ENCODE measurements around the gene ANKS1B. TPM values are rescaled to one million over a fixed set of nuclear protein-coding genes. Genes with fewer than 3 reads are reported as not detected.
"Not testable (repeated sequence)": the region's sequence is repeated elsewhere in the genome, so short reads cannot be mapped to it uniquely, and the experiment has no call there.

Gene ANKS1B
- total RNA-seq, 8 experiments from 2014 or later: 4.4 to 49.1 (median 14.2) TPM

- 8 to 100% (median 89%) methylated on average over 1 to 5 of the region's 5 CpGs; no CpG with 5 or more reads in 3 of the 10 experiments for WGBS, 10 experiments
- Histone ChIP-seq H3K27ac (no peak overlapping the region), H3K4me3 (no peak overlapping the region), H3K4me1 (replicated peaks in 1 of 2) (no peaks in the 10 kb centered on the region)
- in situ Hi-C loops (cut with MboI; ENCODE audit: low pct_unique_long_range_greater_than_20kb in 2 of 9, low sequenced_read_pairs in 9 of 9, unreplicated experiment in 9 of 9): no loop called here
- no peak for ATAC-seq (replicated peaks in 6 of 8)
Observed at GRCh38 chr12:98788396-98788795, 1196.3 kb downstream of the ANKS1B start.

DNA sequence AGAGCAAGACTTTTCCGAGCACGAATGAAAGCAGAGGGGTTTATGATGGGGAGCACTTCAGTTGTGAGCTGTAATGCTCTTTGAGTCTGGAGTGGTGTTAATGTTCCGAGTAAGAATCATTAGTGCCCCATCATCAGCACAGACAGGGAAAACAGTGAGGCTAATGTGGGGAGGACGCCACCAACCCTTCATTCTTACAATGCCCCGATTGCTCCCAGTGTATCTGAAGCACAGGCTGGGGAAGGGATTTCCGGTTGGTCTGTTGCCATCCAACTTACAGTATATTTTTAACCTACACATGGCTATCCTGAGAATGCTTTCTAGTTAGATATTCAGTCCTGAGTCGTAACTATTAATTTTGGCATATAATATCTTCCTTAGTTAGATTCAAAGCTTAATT is 1198.1 kb downstream of the ANKS1B start:
- H3K27ac ChIP-seq: no peak overlapping the region
- no peaks in the 10 kb centered on the region for H3K4me1 ChIP-seq (replicated peaks in 1 of 2)
- no peak for ATAC-seq (replicated peaks in 6 of 8)
- in situ Hi-C loops (cut with MboI; ENCODE audit: low pct_unique_long_range_greater_than_20kb in 2 of 9, low sequenced_read_pairs in 9 of 9, unreplicated experiment in 9 of 9): no loop called here
- H3K4me3 ChIP-seq: no peak overlapping the region
- WGBS, 10 experiments: 45 to 92% (median 67%) methylated on average over 1 to 6 of the region's 7 CpGs; no CpG with 5 or more reads in 1 of the 10 experiments

DNA sequence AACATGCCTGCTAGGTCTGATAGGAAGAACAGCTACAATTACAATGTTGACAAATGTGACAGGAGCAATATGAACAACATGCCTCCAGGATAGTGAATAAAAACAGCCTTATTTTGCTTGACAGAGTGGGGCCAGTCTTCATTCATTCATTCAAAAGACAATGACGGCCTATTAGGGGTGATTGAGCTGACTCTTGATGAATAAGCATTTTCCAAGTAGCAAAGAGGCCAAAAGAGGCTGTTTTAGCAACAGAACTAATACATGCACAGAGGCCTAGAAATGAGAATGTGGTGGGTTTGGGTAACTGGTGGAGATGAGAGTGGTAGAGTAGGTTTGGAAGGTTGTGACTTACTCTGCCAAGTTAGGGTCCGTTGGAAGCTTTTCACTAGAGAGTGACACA is 1201.3 kb downstream of the ANKS1B start:
- WGBS, 10 experiments: 60 to 100% (median 80%) methylated on average over 1 to 2 of the region's 2 CpGs; no CpG with 5 or more reads in 1 of the 10 experiments
- no peak overlapping the region for H3K27ac ChIP-seq
- in situ Hi-C loops (cut with MboI; ENCODE audit: low pct_unique_long_range_greater_than_20kb in 2 of 9, low sequenced_read_pairs in 9 of 9, unreplicated experiment in 9 of 9): no loop called here
- H3K4me3 ChIP-seq: no peak overlapping the region
- ATAC-seq (replicated peaks in 6 of 8): no peak
- no peaks in the 10 kb centered on the region for H3K4me1 ChIP-seq (replicated peaks in 1 of 2)

DNA sequence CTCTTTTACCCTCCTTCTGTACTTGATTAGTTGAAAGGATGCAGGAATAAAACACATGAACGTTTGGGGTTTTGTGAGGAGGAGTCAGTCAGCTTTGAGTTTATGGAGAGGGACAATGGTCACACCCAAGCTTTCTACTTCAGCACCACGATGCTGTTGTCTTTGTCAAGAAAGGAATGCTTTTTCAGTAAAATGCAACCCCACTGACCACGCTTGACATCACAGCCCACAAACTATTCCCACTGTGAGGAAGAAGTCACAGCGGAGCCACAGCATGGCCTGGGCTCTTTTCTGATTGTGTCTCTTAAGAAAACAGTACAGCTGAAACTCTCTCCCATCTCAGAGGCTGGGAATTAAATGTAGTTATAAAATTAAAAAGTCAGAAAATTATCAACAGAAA is 1204.5 kb downstream of the ANKS1B start:
- WGBS, 10 experiments: 35 to 67% (median 45%) methylated on average over 1 to 4 of the region's 4 CpGs; no CpG with 5 or more reads in 3 of the 10 experiments
- ATAC-seq (replicated peaks in 6 of 8): no peak
- in situ Hi-C loops (cut with MboI; ENCODE audit: low pct_unique_long_range_greater_than_20kb in 2 of 9, low sequenced_read_pairs in 9 of 9, unreplicated experiment in 9 of 9): no loop called here
- Histone ChIP-seq H3K27ac (no peak overlapping the region), H3K4me3 (no peak overlapping the region), H3K4me1 (replicated peaks in 1 of 2) (no peaks in the 10 kb centered on the region)

GRCh38 chr12:98772818-98773217 is 1211.9 kb downstream of the ANKS1B start:
- ATAC-seq (replicated peaks in 6 of 8): no peak
- no peaks in the 10 kb centered on the region for H3K4me1 ChIP-seq (replicated peaks in 1 of 2)
- H3K27ac ChIP-seq: no peak overlapping the region
- in situ Hi-C loops (cut with MboI; ENCODE audit: low pct_unique_long_range_greater_than_20kb in 2 of 9, low sequenced_read_pairs in 9 of 9, unreplicated experiment in 9 of 9): no loop called here
- no peak overlapping the region for H3K4me3 ChIP-seq
- 31 to 100% (median 67%) methylated on average over 1 to 3 of the region's 3 CpGs; no CpG with 5 or more reads in 2 of the 10 experiments for WGBS, 10 experiments

DNA sequence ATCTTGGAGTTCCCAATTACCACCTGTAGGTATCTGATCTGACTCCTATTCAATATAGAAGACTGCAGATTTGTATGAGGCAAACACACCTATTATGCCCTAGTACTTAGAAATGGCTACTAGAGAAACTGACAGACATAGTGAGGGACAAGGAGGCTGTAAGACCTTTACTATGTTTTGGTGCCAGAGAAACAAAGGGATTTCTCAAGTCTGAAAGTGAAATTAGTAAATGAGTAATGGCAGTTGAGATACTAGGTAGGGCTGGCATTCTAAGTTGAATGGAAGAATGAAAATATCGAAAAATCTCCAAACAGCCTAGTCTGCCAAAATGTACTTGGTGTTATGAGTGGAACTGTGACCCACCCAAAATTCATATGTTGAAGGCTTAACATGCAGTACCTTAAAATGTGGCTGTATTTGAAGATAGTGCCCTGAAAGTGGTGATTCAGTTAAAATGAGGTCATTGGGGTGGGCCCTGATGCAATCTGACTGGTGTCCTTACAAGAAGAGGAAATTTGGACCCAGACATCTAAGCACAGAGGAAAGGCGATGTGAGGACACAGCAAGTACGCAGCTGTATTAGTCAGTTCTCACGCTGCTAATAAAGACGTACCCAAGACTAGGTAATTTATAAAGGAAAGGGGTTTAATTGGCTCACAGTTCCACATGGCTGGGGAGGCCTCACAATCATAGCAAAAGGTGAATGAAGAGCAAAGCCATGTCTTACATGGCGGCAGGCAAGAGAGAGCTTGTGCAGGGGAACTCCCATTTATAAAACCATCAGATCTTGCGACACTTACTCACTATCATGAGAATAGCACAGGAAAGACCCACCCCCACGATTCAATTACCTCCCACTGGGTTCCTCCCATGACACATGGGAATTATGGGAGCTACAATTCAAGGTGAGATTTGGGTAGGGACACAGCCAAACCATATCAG is 1212.7 kb downstream of the ANKS1B start:
- ATAC-seq (replicated peaks in 6 of 8): no peak
- no peaks in the 10 kb centered on the region for H3K4me1 ChIP-seq (replicated peaks in 1 of 2)
- H3K4me3 ChIP-seq: no peak overlapping the region
- in situ Hi-C loops (cut with MboI; ENCODE audit: low pct_unique_long_range_greater_than_20kb in 2 of 9, low sequenced_read_pairs in 9 of 9, unreplicated experiment in 9 of 9): no loop called here
- H3K27ac ChIP-seq: no peak overlapping the region
- WGBS, 10 experiments: 72 to 97% (median 86%) methylated on average over 3 to 6 of the region's 8 CpGs; no CpG with 5 or more reads in 3 of the 10 experiments

DNA sequence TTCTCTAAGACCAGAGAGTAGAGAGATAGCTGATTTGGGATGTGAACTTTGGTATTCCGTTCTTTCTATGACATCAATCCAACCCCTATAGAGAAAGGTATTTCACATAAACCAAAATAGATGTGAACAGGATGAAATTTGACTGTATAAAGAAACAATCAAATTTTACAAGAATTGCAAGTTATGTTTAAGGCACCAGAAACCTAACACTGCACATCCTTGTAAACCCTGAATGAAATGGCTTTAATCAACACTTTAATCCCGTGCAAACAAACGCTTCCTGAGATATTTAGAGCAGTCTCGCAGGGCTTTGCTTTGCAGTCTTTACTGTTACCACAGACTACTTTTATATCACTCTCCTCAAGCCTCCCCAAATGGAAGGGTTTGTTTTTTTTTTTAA is 1214.5 kb downstream of the ANKS1B start:
- H3K4me1 ChIP-seq (replicated peaks in 1 of 2): no peaks in the 10 kb centered on the region
- ATAC-seq (replicated peaks in 6 of 8): no peak
- in situ Hi-C loops (cut with MboI; ENCODE audit: low pct_unique_long_range_greater_than_20kb in 2 of 9, low sequenced_read_pairs in 9 of 9, unreplicated experiment in 9 of 9): no loop called here
- WGBS, 10 experiments: 52 to 100% (median 91%) methylated on average over 1 to 4 of the region's 4 CpGs; no CpG with 5 or more reads in 1 of the 10 experiments
- no peak overlapping the region for H3K27ac ChIP-seq
- H3K4me3 ChIP-seq: no peak overlapping the region

- H3K27ac ChIP-seq: no peak overlapping the region
- ATAC-seq (replicated peaks in 6 of 8): no peak
- no peaks in the 10 kb centered on the region for H3K4me1 ChIP-seq (replicated peaks in 1 of 2)
- in situ Hi-C loops (cut with MboI; ENCODE audit: low pct_unique_long_range_greater_than_20kb in 2 of 9, low sequenced_read_pairs in 9 of 9, unreplicated experiment in 9 of 9): no loop called here
- no peak overlapping the region for H3K4me3 ChIP-seq
Observed at GRCh38 chr12:98769068-98769467, 1215.7 kb downstream of the ANKS1B start.

- 24 to 100% (median 83%) methylated on average over 1 to 9 of the region's 9 CpGs; no CpG with 5 or more reads in 4 of the 10 experiments for WGBS, 10 experiments
- Histone ChIP-seq H3K4me1 (replicated peaks in 1 of 2) (no peaks in the 10 kb centered on the region), H3K4me3 (no peak overlapping the region), H3K27ac (no peak overlapping the region)
- no peak for ATAC-seq (replicated peaks in 6 of 8)
- in situ Hi-C loops (cut with MboI; ENCODE audit: low pct_unique_long_range_greater_than_20kb in 2 of 9, low sequenced_read_pairs in 9 of 9, unreplicated experiment in 9 of 9): no loop called here
Observed at GRCh38 chr12:98767248-98767647, 1217.5 kb downstream of the ANKS1B start.

GRCh38 chr12:98763656-98764055 is 1221.1 kb downstream of the ANKS1B start:
- 36 to 100% (median 84%) methylated on average over 2 to 4 of the region's 4 CpGs for WGBS, 10 experiments
- no peaks in the 10 kb centered on the region for H3K4me1 ChIP-seq (replicated peaks in 1 of 2)
- in situ Hi-C loops (cut with MboI; ENCODE audit: low pct_unique_long_range_greater_than_20kb in 2 of 9, low sequenced_read_pairs in 9 of 9, unreplicated experiment in 9 of 9): no loop called here
- no peak overlapping the region for H3K4me3 ChIP-seq
- no peak overlapping the region for H3K27ac ChIP-seq
- peak in 1 of 8 experiments; percentile 29 for ATAC-seq (replicated peaks in 6 of 8)

DNA sequence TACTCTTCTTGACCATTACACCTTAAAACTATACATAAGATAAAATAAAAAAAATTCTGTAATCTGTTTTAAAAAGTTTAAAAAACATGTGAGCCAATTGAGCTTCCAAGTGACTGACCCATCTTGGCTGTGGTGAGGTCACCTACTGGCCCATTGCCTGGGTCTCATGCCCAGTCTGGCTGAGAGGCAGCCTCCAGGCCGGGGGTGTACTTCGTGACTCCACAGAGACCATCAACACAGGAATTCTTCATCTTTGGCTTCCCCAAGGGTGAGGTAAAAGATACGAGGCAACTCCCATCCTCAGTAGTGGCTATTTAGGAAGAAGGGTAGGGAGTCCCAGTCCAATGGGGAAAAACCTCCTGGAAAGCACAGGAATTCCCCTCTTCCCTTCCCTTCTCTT is 1226.4 kb downstream of the ANKS1B start:
- H3K4me1 ChIP-seq (replicated peaks in 1 of 2): no peaks in the 10 kb centered on the region
- in situ Hi-C loops (cut with MboI; ENCODE audit: low pct_unique_long_range_greater_than_20kb in 2 of 9, low sequenced_read_pairs in 9 of 9, unreplicated experiment in 9 of 9): no loop called here
- 9 to 92% (median 73%) methylated on average over 1 to 3 of the region's 3 CpGs; no CpG with 5 or more reads in 2 of the 10 experiments for WGBS, 10 experiments
- H3K4me3 ChIP-seq: no peak overlapping the region
- ATAC-seq (replicated peaks in 6 of 8): no peak
- H3K27ac ChIP-seq: no peak overlapping the region

DNA sequence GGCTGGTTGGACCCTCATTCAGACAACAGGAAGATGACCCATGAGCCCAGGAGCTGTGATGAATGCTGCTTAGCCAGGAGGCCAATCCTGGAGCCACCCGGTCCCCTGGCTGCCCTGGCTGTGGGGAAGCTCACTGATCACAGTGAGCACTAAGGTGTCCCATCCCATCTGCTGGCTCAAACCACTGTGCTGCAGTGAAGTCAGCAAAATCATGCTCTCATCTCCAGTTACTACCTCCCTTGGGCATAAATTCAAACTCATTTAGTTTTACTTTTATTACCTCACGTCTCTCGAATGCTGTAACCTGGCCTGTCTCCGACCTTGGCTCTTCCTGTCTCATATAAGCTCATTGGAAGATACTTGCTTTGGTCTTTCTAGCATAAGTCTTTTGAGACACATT is 1227.3 kb downstream of the ANKS1B start:
- in situ Hi-C loops (cut with MboI; ENCODE audit: low pct_unique_long_range_greater_than_20kb in 2 of 9, low sequenced_read_pairs in 9 of 9, unreplicated experiment in 9 of 9): no loop called here
- no peak overlapping the region for H3K4me3 ChIP-seq
- WGBS, 10 experiments: 29 to 100% (median 80%) methylated on average over 2 to 3 of the region's 4 CpGs; no CpG with 5 or more reads in 7 of the 10 experiments
- no peak overlapping the region for H3K27ac ChIP-seq
- H3K4me1 ChIP-seq (replicated peaks in 1 of 2): no peaks in the 10 kb centered on the region
- ATAC-seq (replicated peaks in 6 of 8): no peak

GRCh38 chr12:98755855-98756254 is 1228.9 kb downstream of the ANKS1B start:
- H3K4me3 ChIP-seq; in situ Hi-C loops (cut with MboI; ENCODE audit: low pct_unique_long_range_greater_than_20kb in 2 of 9, low sequenced_read_pairs in 9 of 9, unreplicated experiment in 9 of 9); H3K27ac ChIP-seq; H3K4me1 ChIP-seq (replicated peaks in 1 of 2): not testable (repeated sequence)
- ATAC-seq (replicated peaks in 6 of 8): peak in 3 of 8 experiments; percentile 47 to 89 (median 84)
- WGBS, 10 experiments: 0 to 100% (median 88%) methylated on average over 1 to 3 of the region's 5 CpGs; no CpG with 5 or more reads in 4 of the 10 experiments

Measured in motor neuron (in vitro differentiated cells).